ENCODE results near the gene TEX14.

TEX14 gene

GRCh38 chr17:58536542-58536941, 155.3 kb downstream of the TEX14 start:
- TF ChIP-seq L3MBTL2 (conservative IDR thresholded peaks at IDR 0.05) (no peak), ZNF384 (IDR thresholded peaks at IDR 0.05) (no peak), BHLHE40 (IDR thresholded peaks at IDR 0.05; ENCODE audit: borderline replicate concordance) (no peak), FOXM1 (IDR thresholded peaks at IDR 0.05; ENCODE audit: borderline replicate concordance) (no peak), PKNOX1 (IDR thresholded peaks at IDR 0.05) (no peak), NFRKB (IDR thresholded peaks at IDR 0.05) (no peak), CTBP1 (IDR thresholded peaks at IDR 0.05; ENCODE audit: borderline replicate concordance) (no peak), LEF1 (IDR thresholded peaks at IDR 0.05; ENCODE audit: borderline replicate concordance) (no peak), FOXK2 (IDR thresholded peaks at IDR 0.05) (no peak), FOXA1 (IDR thresholded peaks at IDR 0.05) (no peak), SUZ12 (IDR thresholded peaks at IDR 0.05) (no peak)
- CTCF ChIA-PET = interaction anchor here (0.6 kb wide), 1 partner anchor 23 kb away, joined by 3 read pairs; no protein-coding TSS in a partner anchor
- no peak for DNase-seq (ENCODE audit: extremely low spot score)
- POLR2A ChIA-PET = interaction anchor here (1.1 to 1.2 kb wide), 2 partner anchors 18 to 94 kb away, joined by 3 read pairs; no protein-coding TSS in a partner anchor

- TF ChIP-seq HDGF (IDR thresholded peaks at IDR 0.05; ENCODE audit: borderline replicate concordance) (no peak), CTBP1 (IDR thresholded peaks at IDR 0.05; ENCODE audit: borderline replicate concordance) (no peak), SUZ12 (IDR thresholded peaks at IDR 0.05) (no peak), LEF1 (IDR thresholded peaks at IDR 0.05; ENCODE audit: borderline replicate concordance) (no peak), PKNOX1 (IDR thresholded peaks at IDR 0.05) (no peak), SP1 (IDR thresholded peaks at IDR 0.05) (no peak), ARNT (IDR thresholded peaks at IDR 0.05) (no peak), TARDBP (IDR thresholded peaks at IDR 0.05) (no peak), ELF4 (IDR thresholded peaks at IDR 0.05) (no peak)
- ChIA-PET POLR2A (interaction anchor here (1.2 to 2.9 kb wide), 3 partner anchors 17 to 96 kb away, joined by 3 to 14 read pairs (median 3); no protein-coding TSS in a partner anchor), CTCF (interaction anchor here (1.7 kb wide), 1 partner anchor 42 kb away, joined by 5 read pairs; no protein-coding TSS in a partner anchor)
- no peak for DNase-seq (ENCODE audit: extremely low spot score)
Observed at GRCh38 chr17:58535431-58535830, 156.4 kb downstream of the TEX14 start.

GRCh38 chr17:58534901-58535421, 156.9 kb downstream of the TEX14 start:
- DNase-seq (ENCODE audit: extremely low spot score) = no peak
- POLR2A ChIA-PET = interaction anchor here (0.8 to 2.9 kb wide), 4 partner anchors 14 to 97 kb away, joined by 3 to 14 read pairs (median 4); no protein-coding TSS in a partner anchor
- CTCF ChIA-PET = interaction anchor here (1.7 kb wide), 1 partner anchor 42 kb away, joined by 5 read pairs; no protein-coding TSS in a partner anchor

GRCh38 chr17:58534331-58534730, 157.5 kb downstream of the TEX14 start:
- POLR2A ChIA-PET = interaction anchor here (0.8 to 2.9 kb wide), 3 partner anchors 14 to 97 kb away, joined by 3 to 14 read pairs (median 5); no protein-coding TSS in a partner anchor
- TF ChIP-seq NFRKB (IDR thresholded peaks at IDR 0.05) (no peak), PKNOX1 (IDR thresholded peaks at IDR 0.05) (no peak), FOXM1 (IDR thresholded peaks at IDR 0.05; ENCODE audit: borderline replicate concordance) (no peak), L3MBTL2 (conservative IDR thresholded peaks at IDR 0.05) (no peak), ELF4 (IDR thresholded peaks at IDR 0.05) (no peak), SUZ12 (IDR thresholded peaks at IDR 0.05) (no peak), BHLHE40 (IDR thresholded peaks at IDR 0.05; ENCODE audit: borderline replicate concordance) (no peak), LEF1 (IDR thresholded peaks at IDR 0.05; ENCODE audit: borderline replicate concordance) (no peak), ZNF384 (IDR thresholded peaks at IDR 0.05) (no peak), HDGF (IDR thresholded peaks at IDR 0.05; ENCODE audit: borderline replicate concordance) (no peak)
- CTCF ChIA-PET = interaction anchor here (0.7 to 1.7 kb wide), 4 partner anchors 8 to 232 kb away, joined by 3 to 5 read pairs (median 4); no protein-coding TSS in a partner anchor
- DNase-seq (ENCODE audit: extremely low spot score) = no peak

More at GRCh38 chr17:58534901-58535421, 156.9 kb downstream of the TEX14 start:
- TF ChIP-seq FOXM1 (IDR thresholded peaks at IDR 0.05; ENCODE audit: borderline replicate concordance) (no peak), L3MBTL2 (conservative IDR thresholded peaks at IDR 0.05) (no peak), TARDBP (IDR thresholded peaks at IDR 0.05) (no peak), BHLHE40 (IDR thresholded peaks at IDR 0.05; ENCODE audit: borderline replicate concordance) (no peak), FOXK2 (IDR thresholded peaks at IDR 0.05) (no peak), SP1 (IDR thresholded peaks at IDR 0.05) (no peak)

- ChIA-PET POLR2A (interaction anchor here (0.7 to 2.9 kb wide), 4 partner anchors 13 to 159 kb away, joined by 3 to 14 read pairs (median 4); partner anchors contain the start of genes RAD51C and TEX14), CTCF (interaction anchor here (0.6 to 1.7 kb wide), 6 partner anchors 8 to 231 kb away, joined by 3 to 5 read pairs (median 3); a partner anchor contains a TSS)
- TF ChIP-seq L3MBTL2 (conservative IDR thresholded peaks at IDR 0.05) (no peak), NFRKB (IDR thresholded peaks at IDR 0.05) (no peak), SP1 (IDR thresholded peaks at IDR 0.05) (no peak), HDGF (IDR thresholded peaks at IDR 0.05; ENCODE audit: borderline replicate concordance) (no peak), ELF4 (IDR thresholded peaks at IDR 0.05) (no peak), FOXK2 (IDR thresholded peaks at IDR 0.05) (no peak), FOXM1 (IDR thresholded peaks at IDR 0.05; ENCODE audit: borderline replicate concordance) (no peak), TARDBP (IDR thresholded peaks at IDR 0.05) (no peak)
- no peak for DNase-seq (ENCODE audit: extremely low spot score)
Observed at GRCh38 chr17:58533616-58534188, 158.1 kb downstream of the TEX14 start.

- TF ChIP-seq ELF4 (IDR thresholded peaks at IDR 0.05) = no peak
- TF ChIP-seq TARDBP (IDR thresholded peaks at IDR 0.05) = no peak
- TF ChIP-seq BHLHE40 (IDR thresholded peaks at IDR 0.05; ENCODE audit: borderline replicate concordance) = no peak
- TF ChIP-seq SP1 (IDR thresholded peaks at IDR 0.05) = no peak
- TF ChIP-seq PKNOX1 (IDR thresholded peaks at IDR 0.05) = no peak
- TF ChIP-seq FOXK2 (IDR thresholded peaks at IDR 0.05) = no peak
- no peak for TF ChIP-seq L3MBTL2 (conservative IDR thresholded peaks at IDR 0.05)
- no peak for TF ChIP-seq CTBP1 (IDR thresholded peaks at IDR 0.05; ENCODE audit: borderline replicate concordance)
- no peak for DNase-seq (ENCODE audit: extremely low spot score)
- ChIA-PET CTCF (interaction anchor here (0.7 to 1.7 kb wide), 3 partner anchors 9 to 10 kb away, joined by 4 to 7 read pairs (median 4); no protein-coding TSS in a partner anchor), POLR2A (interaction anchor here (1.2 to 3.5 kb wide), 4 partner anchors 9 to 99 kb away, joined by 4 to 28 read pairs (median 8); partner anchors contain the start of gene MTMR4)
Observed at GRCh38 chr17:58532555-58532951, 159.3 kb downstream of the TEX14 start.

Measured in HEK293T (cell line).